HUES64 (cell line): Measurements from ENCODE around the gene SDHB.

Source experiments
- H3K27ac ChIP-seq: 2 replicates; pipeline ENCODE4 v1.7.0; 2013; ENCODE audit warnings: low read depth, low read length, inconsistent platforms
- H3K27me3 ChIP-seq: 2 replicates; pipeline ENCODE4 v1.6.1; 2013; ENCODE audit warnings: mild to moderate bottlenecking, low read length; ENCODE audit not compliant: insufficient read depth
- H3K36me3 ChIP-seq: 2 replicates; pipeline ENCODE4 v1.6.1; 2013; ENCODE audit warnings: mild to moderate bottlenecking, low read length; ENCODE audit not compliant: insufficient read depth
- H3K4me1 ChIP-seq: 2 replicates; pipeline ENCODE4 v1.6.1; 2013; ENCODE audit warnings: mild to moderate bottlenecking, low read length, moderate library complexity; ENCODE audit not compliant: insufficient read depth
- H3K4me3 ChIP-seq: 2 replicates; pipeline ENCODE4 v1.5.1; 2013; ENCODE audit warnings: mild to moderate bottlenecking, low read length, moderate library complexity
- H3K9ac ChIP-seq: 2 replicates; pipeline ENCODE4 v1.6.1; 2013; ENCODE audit warnings: mild to moderate bottlenecking, low read depth, low read length
- H3K9me3 ChIP-seq: 2 replicates; pipeline ENCODE4 v1.6.1; 2013; ENCODE audit warnings: low read depth, low read length; ENCODE audit not compliant: insufficient read depth
- WGBS: fragments of 150-250, 120-280 bp; methylation state at CpG from one replicate; pipeline ENCODE4 v1.1.7; 2013; ENCODE audit warnings: missing lambda C conversion rate; 5-methylcytosine and 5-hydroxymethylcytosine counted together

Gene SDHB

DNA sequence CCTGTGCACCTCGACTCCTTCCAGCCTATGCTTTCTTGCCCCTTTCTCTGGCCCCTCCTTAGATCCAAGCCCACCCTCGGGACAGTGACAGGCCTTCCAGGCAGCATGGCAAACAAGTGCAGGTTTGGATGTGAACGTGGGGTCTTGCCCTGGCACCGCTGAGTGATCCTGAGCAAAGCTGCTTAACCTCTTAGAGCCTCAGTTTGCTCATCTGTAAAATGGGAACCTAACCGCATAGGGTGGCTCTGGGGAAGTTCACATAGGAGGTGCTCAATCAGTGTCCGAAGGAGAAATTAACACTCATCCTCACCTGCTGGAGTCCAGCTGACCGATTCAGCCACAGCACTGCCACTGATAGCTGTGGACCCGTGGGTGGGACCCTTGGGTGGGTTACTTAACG lies 80.6 kb downstream of the SDHB start:
- WGBS, result 92% methylated on average over 9 of the region's 9 CpGs
- peaks cover 8% of the 10 kb centered on the region; the same call in 1 of the 2 replicates for H3K4me1 ChIP-seq

DNA sequence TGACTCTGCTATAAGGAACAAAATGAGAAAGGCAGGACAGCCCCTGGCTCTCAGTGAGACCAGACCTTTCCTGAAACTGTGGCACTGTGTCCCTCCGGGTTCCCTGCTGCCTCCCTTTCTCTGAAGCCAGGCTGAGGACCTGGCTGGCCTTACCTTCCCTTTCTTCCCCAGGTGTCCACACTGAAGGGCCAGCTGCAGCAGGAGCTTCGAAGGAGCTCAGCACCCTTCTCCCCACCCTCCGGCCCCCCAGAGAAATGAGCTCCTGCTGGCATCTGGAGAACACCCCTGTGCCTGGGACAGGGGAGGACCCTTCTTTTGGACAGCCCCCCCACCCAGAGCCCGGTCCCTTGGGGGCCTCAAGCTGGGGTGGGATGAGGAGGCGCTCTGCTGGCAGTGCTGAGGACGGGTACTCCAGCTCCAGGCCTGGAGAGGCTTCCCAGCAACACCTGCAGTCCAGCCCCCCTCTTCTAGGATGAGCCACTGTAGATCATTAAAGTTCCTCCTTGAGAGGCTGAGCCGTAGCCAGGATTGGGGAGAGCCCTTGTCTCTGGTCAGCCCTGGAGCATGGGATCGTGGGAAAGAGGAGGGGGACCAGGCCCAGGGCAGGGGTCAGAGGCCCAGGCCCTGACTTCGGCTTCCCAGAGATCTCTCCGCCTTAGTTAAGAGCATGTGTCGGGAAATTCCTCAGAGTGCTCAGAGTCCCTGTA lies 81.5 kb downstream of the SDHB start:
- Histone ChIP-seq H3K9ac (0 out of 2 replicates have a peak overlapping the region, but pooled peaks have one; percentile 24), H3K9me3 (no peaks in the 10 kb centered on the region), H3K4me3 (no peak overlapping the region), H3K27ac (peak overlapping the region; percentile 54), H3K36me3 (peaks cover 45% of the 10 kb centered on the region), H3K27me3 (no peaks in the 10 kb centered on the region), H3K4me1 (peaks cover 8% of the 10 kb centered on the region; the same call in 1 of the 2 replicates)
- 91% methylated on average over 11 of the region's 11 CpGs for WGBS

More for the DNA sequence above, 80.6 kb downstream of the SDHB start:
- H3K27ac ChIP-seq, result no peak overlapping the region
- H3K9ac ChIP-seq, result no peak overlapping the region
- peaks cover 52% of the 10 kb centered on the region for H3K36me3 ChIP-seq
- no peaks in the 10 kb centered on the region for H3K9me3 ChIP-seq
- H3K27me3 ChIP-seq, result no peaks in the 10 kb centered on the region
- no peak overlapping the region for H3K4me3 ChIP-seq

DNA sequence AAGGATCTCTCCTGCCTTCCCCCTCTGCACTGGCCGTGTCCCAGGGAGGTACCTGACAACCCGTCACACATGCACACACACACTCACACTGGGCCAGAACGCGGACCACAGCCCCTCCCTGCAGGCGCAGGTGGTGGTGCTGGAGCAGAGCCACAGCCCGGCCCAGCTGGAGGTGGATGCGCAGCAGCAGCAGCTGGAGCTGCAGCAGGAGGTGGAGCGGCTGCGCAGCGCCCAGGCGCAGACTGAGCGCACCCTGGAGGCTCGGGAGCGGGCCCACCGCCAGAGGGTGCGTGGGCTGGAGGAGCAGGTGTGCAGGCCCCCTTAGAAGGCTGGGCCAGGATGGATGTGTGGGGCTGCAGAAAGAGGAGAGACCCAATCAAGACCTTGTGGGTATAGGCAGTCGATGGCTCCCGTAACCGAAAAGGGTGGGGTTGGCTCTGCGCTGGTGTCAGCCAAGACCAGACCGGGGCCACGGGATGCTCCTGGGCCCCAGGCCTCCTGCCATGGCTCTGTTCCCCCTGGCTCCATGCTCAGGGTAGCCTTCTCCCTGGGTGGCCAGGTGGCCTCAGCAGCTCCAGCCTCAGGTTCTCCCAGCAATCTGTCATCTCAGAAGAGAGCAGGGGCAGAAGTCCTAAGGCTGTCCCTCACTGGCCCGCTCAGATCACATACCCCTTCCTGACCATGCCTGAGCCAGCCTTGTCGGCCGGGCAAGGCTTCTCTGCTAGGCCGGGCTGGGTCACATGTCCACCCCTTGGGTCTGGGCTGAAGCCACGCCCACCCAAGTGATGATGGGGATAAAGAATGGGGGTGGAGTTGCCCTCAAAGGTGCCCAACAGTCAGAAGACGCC lies 82.3 kb downstream of the SDHB start:
- no peaks in the 10 kb centered on the region for H3K9me3 ChIP-seq
- peak overlapping the region; percentile 54; the same call in 1 of the 2 replicates for H3K27ac ChIP-seq
- H3K9ac ChIP-seq, result 0 out of 2 replicates have a peak overlapping the region, but pooled peaks have one; percentile 24
- 88% methylated on average over 28 of the region's 28 CpGs for WGBS
- H3K4me3 ChIP-seq, result no peak overlapping the region
- peaks cover 42% of the 10 kb centered on the region for H3K36me3 ChIP-seq
- peaks cover 8% of the 10 kb centered on the region; the same call in 1 of the 2 replicates for H3K4me1 ChIP-seq
- no peaks in the 10 kb centered on the region for H3K27me3 ChIP-seq

DNA sequence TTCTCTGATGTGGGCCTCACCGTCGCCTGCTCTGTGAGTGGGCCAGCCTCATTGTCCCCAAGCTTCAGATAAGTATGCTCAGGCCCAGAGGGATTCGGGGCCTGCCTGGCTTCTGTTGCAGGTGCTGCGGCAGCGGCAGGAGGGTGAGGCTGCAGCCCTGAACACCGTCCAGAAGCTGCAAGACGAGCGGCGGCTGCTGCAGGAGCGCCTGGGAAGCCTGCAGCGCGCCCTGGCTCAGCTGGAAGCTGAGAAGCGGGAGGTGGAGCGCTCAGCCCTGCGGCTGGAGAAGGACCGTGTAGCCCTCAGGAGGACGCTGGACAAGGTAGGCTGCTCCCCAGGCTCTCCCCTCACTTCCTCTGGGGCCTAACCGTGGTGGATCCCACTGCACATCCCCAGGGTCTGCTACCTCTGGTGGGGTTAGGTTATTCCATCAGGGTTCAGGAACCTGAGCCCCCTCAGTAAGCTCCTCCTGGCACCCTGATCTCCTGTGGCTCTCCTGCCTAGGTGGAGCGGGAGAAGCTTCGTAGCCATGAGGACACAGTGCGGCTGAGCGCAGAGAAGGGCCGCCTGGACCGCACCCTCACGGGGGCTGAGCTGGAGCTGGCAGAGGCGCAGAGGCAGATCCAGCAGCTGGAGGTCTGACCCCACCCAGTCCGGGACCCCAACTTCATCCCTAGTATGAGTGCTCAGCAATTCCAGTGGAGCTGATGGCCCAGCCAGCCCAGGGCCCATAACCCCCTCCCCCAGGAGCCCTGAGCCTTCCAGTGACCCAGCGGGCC lies 83.5 kb downstream of the SDHB start:
- peaks cover 42% of the 10 kb centered on the region for H3K36me3 ChIP-seq
- 94% methylated on average over 28 of the region's 28 CpGs for WGBS
- H3K9me3 ChIP-seq, result no peaks in the 10 kb centered on the region
- no peaks in the 10 kb centered on the region for H3K27me3 ChIP-seq
- H3K4me3 ChIP-seq, result no peak overlapping the region
- peaks cover 8% of the 10 kb centered on the region; the same call in 1 of the 2 replicates for H3K4me1 ChIP-seq
- H3K9ac ChIP-seq, result no peak overlapping the region
- H3K27ac ChIP-seq, result no peak overlapping the region

DNA sequence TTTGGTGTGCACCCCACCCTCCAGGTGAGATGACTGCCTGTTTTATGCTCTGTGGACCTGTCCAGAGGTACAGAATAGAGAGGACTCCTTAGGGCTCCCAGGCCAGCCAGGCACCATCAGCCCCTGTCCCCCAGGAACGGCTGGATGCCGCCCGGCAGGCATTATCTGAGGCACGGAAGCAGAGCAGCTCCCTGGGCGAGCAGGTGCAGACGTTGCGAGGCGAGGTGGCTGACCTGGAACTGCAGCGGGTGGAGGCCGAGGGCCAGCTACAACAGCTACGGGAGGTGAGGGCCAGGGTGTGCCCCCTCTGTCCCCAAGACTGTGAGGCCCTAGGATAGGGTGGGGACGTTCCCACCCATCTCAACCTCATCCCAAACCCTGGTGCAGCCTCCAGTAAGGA lies 84.2 kb downstream of the SDHB start:
- 94% methylated on average over 12 of the region's 12 CpGs for WGBS
- Histone ChIP-seq H3K4me3 (no peak overlapping the region), H3K27ac (no peak overlapping the region), H3K4me1 (peaks cover 8% of the 10 kb centered on the region; the same call in 1 of the 2 replicates), H3K36me3 (peaks cover 41% of the 10 kb centered on the region), H3K27me3 (no peaks in the 10 kb centered on the region), H3K9me3 (no peaks in the 10 kb centered on the region), H3K9ac (no peak overlapping the region)

DNA sequence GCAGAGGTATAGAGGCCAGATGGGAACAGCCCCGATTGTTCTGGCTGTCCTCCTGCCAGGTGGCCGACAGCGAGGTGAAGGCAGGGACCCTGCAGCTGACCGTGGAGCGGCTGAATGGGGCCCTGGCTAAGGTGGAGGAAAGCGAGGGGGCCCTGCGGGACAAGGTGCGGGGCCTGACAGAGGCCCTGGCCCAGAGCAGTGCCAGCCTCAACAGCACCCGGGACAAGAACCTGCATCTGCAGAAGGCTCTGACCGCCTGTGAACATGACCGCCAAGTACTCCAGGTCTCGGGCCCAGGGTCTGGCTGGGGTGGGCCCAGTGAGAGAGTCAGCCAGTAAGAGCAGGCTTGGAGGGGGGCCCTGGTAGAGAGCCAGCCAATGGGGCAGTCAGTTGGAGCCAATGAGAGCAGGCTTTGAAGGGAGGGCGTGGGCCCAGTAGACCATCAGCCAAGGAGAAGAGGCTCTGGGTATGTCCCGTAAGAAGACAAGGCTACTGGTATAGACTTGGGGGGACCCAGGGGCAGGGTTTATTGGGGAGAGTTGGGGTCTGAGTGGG lies 84.7 kb downstream of the SDHB start:
- no peak overlapping the region for H3K4me3 ChIP-seq
- H3K9ac ChIP-seq, result no peak overlapping the region
- H3K27me3 ChIP-seq, result no peaks in the 10 kb centered on the region
- 92% methylated on average over 14 of the region's 14 CpGs for WGBS
- H3K27ac ChIP-seq, result no peak overlapping the region
- peaks cover 8% of the 10 kb centered on the region; the same call in 1 of the 2 replicates for H3K4me1 ChIP-seq
- H3K9me3 ChIP-seq, result no peaks in the 10 kb centered on the region
- peaks cover 41% of the 10 kb centered on the region for H3K36me3 ChIP-seq
